H1 (cell line): ENCODE data around the gene SMIM44. TPM values are rescaled to one million over a fixed set of nuclear protein-coding genes. Genes with fewer than 3 reads are reported as not detected.
A peak's percentile ranks its signal among the peaks of the same experiment; 100 is the strongest.

ENCODE experiments used
- CTCF ChIA-PET: fragments of 300-600 bp; sonication (Branson Sonifier 250); formaldehyde crosslinking; loops from one replicate; lab custom pipeline; 2021; ENCODE audit not compliant: partially characterized antibody; lab: Charles Lee
- POLR2A ChIA-PET: fragments of 300-600 bp; sonication (Branson Sonifier 250); formaldehyde crosslinking; loops from one replicate; lab custom pipeline; 2021; ENCODE audit warnings: inconsistent platforms; ENCODE audit not compliant: partially characterized antibody; lab: Charles Lee
- DNase-seq, 2 experiments: peaks; one replicate each; pipeline versions ENCODE4 v3.0.0 to v3.0.0-alpha.2; 2010 to 2022; ENCODE audit warnings: low spot score in 2 of 2, low read depth in 1 of 2, mixed read lengths in 1 of 2
- FAIRE-seq: peaks from 2 replicates; lab custom pipeline; 2011; peaks lifted over from hg19 to GRCh38; lab: Jason Lieb, UNC
- H2AFZ ChIP-seq: 2 replicates; pipeline ENCODE4 v1.8.1; 2012; ENCODE audit warnings: low read length, inconsistent platforms
- H2AK5ac ChIP-seq: 2 replicates; pipeline ENCODE4 v1.6.1; 2013; ENCODE audit warnings: low read depth, low read length
- H2BK120ac ChIP-seq: replicated peaks from 2 replicates; pipeline ENCODE3; 2013; ENCODE audit warnings: low read depth, low read length, inconsistent platforms
- H2BK12ac ChIP-seq: 2 replicates; pipeline ENCODE4 v1.6.1; 2013; ENCODE audit warnings: low read depth, low read length
- H2BK15ac ChIP-seq: 2 replicates; pipeline ENCODE4 v1.6.1; 2013; ENCODE audit warnings: low read length
- H2BK20ac ChIP-seq: 2 replicates; pipeline ENCODE4 v1.6.1; 2013; ENCODE audit warnings: low read length
- H2BK5ac ChIP-seq: 2 replicates; pipeline ENCODE4 v1.6.1; 2013; ENCODE audit warnings: low read depth, low read length
- H3K14ac ChIP-seq: 2 replicates; pipeline ENCODE4 v1.6.1; 2013; ENCODE audit warnings: inconsistent platforms; ENCODE audit not compliant: insufficient read length
- H3K18ac ChIP-seq: 2 replicates; pipeline ENCODE4 v1.6.1; 2013; ENCODE audit warnings: low read length; ENCODE audit errors: extremely low read depth
- H3K23ac ChIP-seq: 2 replicates; pipeline ENCODE4 v1.6.1; 2013; ENCODE audit warnings: inconsistent platforms; ENCODE audit not compliant: insufficient read length
- H3K23me2 ChIP-seq: 2 replicates; pipeline ENCODE4 v1.6.1; 2013; ENCODE audit warnings: low read depth, low read length
- H3K27ac ChIP-seq: 2 replicates; pipeline ENCODE4 v1.6.1; 2011; ENCODE audit warnings: low read depth, low read length, inconsistent platforms
- H3K27me3 ChIP-seq, 4 experiments: replicated peaks in 1 of 4; 1 replicate in 1 of 4; 2 replicates in 3 of 4; pipeline versions ENCODE4 v1.6.1 to v1.8.1; 2011 to 2013; ENCODE audit warnings: low read length in 3 of 4, mild to moderate bottlenecking in 3 of 4, inconsistent platforms in 2 of 4, mixed read lengths in 2 of 4, moderate library complexity in 1 of 4; ENCODE audit not compliant: control insufficient read depth in 3 of 4, insufficient read depth in 3 of 4; ENCODE audit errors: extremely low read depth in 1 of 4
- H3K36me3 ChIP-seq, 4 experiments: 2 replicates each; pipeline versions ENCODE4 v1.6.1 to v1.8.1; 2011 to 2013; ENCODE audit warnings: mild to moderate bottlenecking in 4 of 4, low read length in 3 of 4, moderate library complexity in 2 of 4, control low read depth in 1 of 4, inconsistent platforms in 1 of 4; ENCODE audit not compliant: insufficient read depth in 4 of 4, control insufficient read depth in 2 of 4
- H3K4ac ChIP-seq: replicated peaks from 2 replicates; pipeline ENCODE3; 2013; ENCODE audit warnings: low read length, low read depth, mixed read lengths, inconsistent platforms; ENCODE audit not compliant: insufficient read length
- H3K4me1 ChIP-seq, 4 experiments: replicated peaks in 1 of 4; 1 replicate in 1 of 4; 2 replicates in 3 of 4; pipeline versions ENCODE4 v1.6.1 to v1.8.1; 2011 to 2013; ENCODE audit warnings: low read length in 3 of 4, inconsistent platforms in 2 of 4, mixed read lengths in 1 of 4; ENCODE audit not compliant: insufficient read depth in 4 of 4, control insufficient read depth in 3 of 4
- H3K4me2 ChIP-seq, 2 experiments: 2 replicates each; pipeline versions ENCODE4 v1.6.1 to v1.8.1; 2011 to 2013; ENCODE audit warnings: low read depth in 2 of 2, low read length in 2 of 2, control low read depth in 1 of 2, inconsistent platforms in 1 of 2, mild to moderate bottlenecking in 1 of 2; ENCODE audit not compliant: insufficient read depth in 1 of 2
- H3K4me3 ChIP-seq, 4 experiments: fragments of 200-600, 300-600 bp in 1 of 4; sonication (generic), shearing (Covaris generic), sonication (Bioruptor Twin) in 1 of 4; 2 replicates each; pipeline versions ENCODE4 v1.5.1 to v1.8.1; 2011 to 2016; ENCODE audit warnings: low read length in 4 of 4, low read depth in 3 of 4, control low read depth in 2 of 4, inconsistent platforms in 2 of 4, mild to moderate bottlenecking in 2 of 4, mixed read lengths in 1 of 4, moderate library complexity in 1 of 4; ENCODE audit not compliant: insufficient read depth in 2 of 4; ENCODE audit errors: extremely low read depth in 1 of 4
- H3K56ac ChIP-seq: replicated peaks from 2 replicates; pipeline ENCODE3; 2013; ENCODE audit warnings: low read depth, mild to moderate bottlenecking, mixed read lengths, low read length, inconsistent platforms; ENCODE audit not compliant: insufficient read length
- H3K79me1 ChIP-seq: 2 replicates; pipeline ENCODE4 v1.6.1; 2013; ENCODE audit warnings: low read depth, low read length, control low read depth
- H3K79me2 ChIP-seq, 2 experiments: 2 replicates each; pipeline versions ENCODE4 v1.6.1 to v1.8.1; 2012 to 2013; ENCODE audit warnings: low read length in 2 of 2, mild to moderate bottlenecking in 2 of 2, inconsistent platforms in 1 of 2; ENCODE audit not compliant: insufficient read depth in 2 of 2, control insufficient read depth in 1 of 2
- H3K9ac ChIP-seq, 4 experiments: replicated peaks in 1 of 4; 1 replicate in 1 of 4; 2 replicates in 3 of 4; pipeline versions ENCODE4 v1.6.1 to v1.8.1; 2011 to 2013; ENCODE audit warnings: low read depth in 3 of 4, low read length in 3 of 4, control low read depth in 2 of 4, mild to moderate bottlenecking in 2 of 4, moderate library complexity in 2 of 4, inconsistent platforms in 1 of 4; ENCODE audit errors: extremely low read depth in 1 of 4
- H3K9me3 ChIP-seq, 2 experiments: 2 replicates each; pipeline versions ENCODE4 v1.6.1 to v1.8.1; 2012 to 2013; ENCODE audit warnings: mild to moderate bottlenecking in 2 of 2, moderate library complexity in 2 of 2, control low read depth in 1 of 2, inconsistent platforms in 1 of 2, low read depth in 1 of 2, low read length in 1 of 2, mixed read lengths in 1 of 2; ENCODE audit not compliant: insufficient read depth in 2 of 2
- H4K20me1 ChIP-seq, 2 experiments: replicated peaks in 1 of 2; 2 replicates each; pipeline versions ENCODE3 to v1.8.1; 2011 to 2013; ENCODE audit warnings: inconsistent platforms in 2 of 2, low read length in 2 of 2, mild to moderate bottlenecking in 1 of 2; ENCODE audit not compliant: insufficient read depth in 2 of 2, control insufficient read depth in 1 of 2
- H4K5ac ChIP-seq: 2 replicates; pipeline ENCODE4 v1.6.1; 2013; ENCODE audit warnings: low read length, low read depth, mixed read lengths, inconsistent platforms; ENCODE audit not compliant: insufficient read length
- H4K8ac ChIP-seq: 2 replicates; pipeline ENCODE4 v1.8.0; 2013; ENCODE audit warnings: mild to moderate bottlenecking, moderate library complexity, low read length, inconsistent platforms; ENCODE audit not compliant: insufficient read depth; ENCODE audit errors: extremely low read depth
- H4K91ac ChIP-seq: replicated peaks from 2 replicates; pipeline ENCODE3; 2013; ENCODE audit warnings: low read length, mixed read lengths, inconsistent platforms; ENCODE audit not compliant: insufficient read length
- CHD2 ChIP-seq: IDR thresholded peaks from 2 replicates; pipeline ENCODE4 v1.6.1; 2012; ENCODE audit warnings: low read length, improper control_type of control experiment
- GABPA ChIP-seq: IDR thresholded peaks from 2 replicates; pipeline ENCODE4 v1.6.1; 2011; ENCODE audit warnings: mild to moderate bottlenecking, low read length, moderate library complexity, borderline replicate concordance; ENCODE audit not compliant: insufficient read depth
- POLR2AphosphoS5 ChIP-seq: IDR thresholded peaks from 2 replicates; pipeline ENCODE4 v1.6.1; 2011; ENCODE audit warnings: low read depth, low read length
- SP1 ChIP-seq: IDR thresholded peaks from 2 replicates; pipeline ENCODE4 v1.6.1; 2011; ENCODE audit warnings: low read depth, low read length
- SP2 ChIP-seq: IDR thresholded peaks from 2 replicates; pipeline ENCODE4 v1.6.1; 2012; ENCODE audit warnings: mild to moderate bottlenecking, low read length, inconsistent platforms
- YY1 ChIP-seq: IDR thresholded peaks from 2 replicates; pipeline ENCODE4 v1.6.1; 2011; ENCODE audit warnings: low read depth, mild to moderate bottlenecking, low read length
- WGBS, 2 experiments: shearing (Covaris generic) in 1 of 2; methylation state at CpG; one replicate each; pipeline versions ENCODE4 v1.1.6 to v1.1.7; 2013 to 2015; ENCODE audit warnings: low lambda C conversion rate in 2 of 2, mixed read lengths in 2 of 2, inconsistent platforms in 1 of 2, low coverage in 1 of 2, missing lambda C conversion rate in 1 of 2; ENCODE audit not compliant: insufficient replicate concordance in 2 of 2, insufficient coverage in 1 of 2, insufficient read length in 1 of 2; ENCODE audit errors: extremely low coverage in 1 of 2, missing lambda C conversion rate in 1 of 2; 5-methylcytosine and 5-hydroxymethylcytosine counted together
- polyA plus RNA-seq, 7 experiments: library from polyadenylated mRNA; depleted of rRNA in 3 of 7; stranded (reverse) in 5 of 7; unstranded in 2 of 7; fragments of >200 nt in 5 of 7; fragments of 200-250 nt in 2 of 7; gene quantifications; 1 replicate in 5 of 7; 2 replicates in 1 of 7; 4 replicates in 1 of 7; pipeline versions ENCODE4 v1.2.1 to v1.2.3, GENCODE V29; 2011 to 2013; ENCODE audit warnings: missing spikeins in 2 of 7, mixed read lengths in 2 of 7
- total RNA-seq: library from RNA; stranded (reverse); fragmentation: NEBNext Ultra II Directional; extraction: Animal tissue kit (Norgen Biotek cat#: 25700); gene quantifications from 2 replicates; pipeline ENCODE4 v1.2.1, GENCODE V29; 2021
- TF ChIP-seq, protein P1 (sequence below): IDR thresholded peaks from 2 replicates; pipeline ENCODE4 v1.6.1; 2011; ENCODE audit warnings: low read depth, mild to moderate bottlenecking, low read length; ENCODE audit not compliant: insufficient read depth

SMIM44 gene
- total and polyA plus RNA-seq, 2 of the 8 experiments (the other 6 are each of a cell fraction or from before 2014, with no cell fraction given) = not detected

DNA sequence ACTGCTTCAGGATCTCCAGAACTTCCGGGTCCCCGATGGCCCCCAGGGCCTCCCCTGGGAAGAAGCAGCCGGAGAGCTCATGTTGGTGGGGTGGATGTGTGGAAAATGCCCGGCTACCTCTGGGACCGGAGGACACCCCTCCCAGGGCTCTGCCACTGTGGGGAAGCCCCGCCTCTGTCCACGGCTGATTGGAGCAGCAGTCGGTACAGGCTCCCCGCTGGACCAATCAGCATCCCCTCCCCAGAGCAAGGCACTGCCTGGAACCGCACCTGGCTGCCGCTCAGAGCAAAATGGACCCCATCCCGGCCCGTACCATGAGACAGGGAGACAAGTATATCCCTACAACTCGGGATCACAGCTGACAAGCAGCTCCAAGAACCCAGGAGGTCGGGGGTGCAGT, 10.8 kb upstream of the SMIM44 start:
- TF ChIP-seq YY1 (peak; percentile 59; the same call in 1 of the 2 replicates), SP2 (peak; percentile 62), SP1 (peak; percentile 97), POLR2AphosphoS5 (no peak), GABPA (no peak), CHD2 (peak; percentile 87)
- TF ChIP-seq, protein P1, sequence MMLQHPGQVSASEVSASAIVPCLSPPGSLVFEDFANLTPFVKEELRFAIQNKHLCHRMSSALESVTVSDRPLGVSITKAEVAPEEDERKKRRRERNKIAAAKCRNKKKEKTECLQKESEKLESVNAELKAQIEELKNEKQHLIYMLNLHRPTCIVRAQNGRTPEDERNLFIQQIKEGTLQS = no peak
- Histone ChIP-seq H3K23ac (no peak overlapping the region), H3K9ac (no peak overlapping the region), H3K14ac (no peak overlapping the region), H3K4me3 (no peak overlapping the region), H3K18ac (no peak overlapping the region), H3K4me2 (no peak overlapping the region), H3K27me3 (no peaks in the 10 kb centered on the region), H3K4ac (no peak overlapping the region), H4K20me1 (peaks cover 1 to 8% of the 10 kb centered on the region in 2 experiments), H3K79me1 (no peaks in the 10 kb centered on the region; the same call in none of the 2 replicates), H3K56ac (no peak overlapping the region), H2AFZ (no peak overlapping the region), H3K36me3 (peaks cover 4 to 30% (median 16%) of the 10 kb centered on the region in 4 experiments; a peak in 7 of 8 replicates), H3K79me2 (peaks cover 0 to 17% of the 10 kb centered on the region in 2 experiments; a peak in 2 of 4 replicates), H3K23me2 (no peaks in the 10 kb centered on the region; the same call in 1 of the 2 replicates), H2BK12ac (no peak overlapping the region), H4K5ac (no peak overlapping the region), H2BK20ac (no peak overlapping the region), H2BK120ac (no peak overlapping the region), H4K8ac (no peak overlapping the region), H2BK5ac (no peak overlapping the region), H4K91ac (no peak overlapping the region), H3K9me3 (no peaks in the 10 kb centered on the region), H3K4me1 (no peaks in the 10 kb centered on the region), H2AK5ac (no peak overlapping the region), H2BK15ac (no peak overlapping the region), H3K27ac (no peak overlapping the region; the same call in 1 of the 2 replicates)
- FAIRE-seq (no peak), DNase-seq (peak in 1 of 2 experiments; percentile 88)
- POLR2A ChIA-PET = interaction anchor here (0.7 to 2.2 kb wide), 6 partner anchors 8 to 203 kb away, joined by 3 to 10 read pairs (median 7); partner anchors contain the start of gene SMIM44
- CTCF ChIA-PET = interaction anchor here (1.1 to 2.5 kb wide), 2 partner anchors 10 to 21 kb away, joined by 3 to 30 read pairs; partner anchors contain the start of gene SMIM44
- 84% methylated on average over 15 of the region's 15 CpGs; no CpG with 5 or more reads in 1 of the 2 experiments for WGBS, 2 experiments
